GM06990 (cell line): Measurements from ENCODE around the gene IFIT1B.
"Not testable (repeated sequence)": the region's sequence is repeated elsewhere in the genome, so short reads cannot be mapped to it uniquely, and the experiment has no call there.

Experiments
- DNase-seq: peaks from one replicate; pipeline ENCODE4 v3.0.0-alpha.2; 2011; ENCODE audit not compliant: insufficient read length; ENCODE audit errors: extremely low read depth
- H3K27me3 ChIP-seq: replicated peaks from 2 replicates; pipeline ENCODE4 v1.6.0; 2011; ENCODE audit warnings: low read length; ENCODE audit not compliant: control insufficient read depth, insufficient read depth
- H3K36me3 ChIP-seq: 2 replicates; pipeline ENCODE4 v1.5.1; 2011; ENCODE audit warnings: low read length; ENCODE audit not compliant: control insufficient read depth, insufficient read depth
- H3K4me3 ChIP-seq: replicated peaks from 2 replicates; pipeline ENCODE4 v1.5.1; 2011; ENCODE audit warnings: low read depth, mild to moderate bottlenecking, control low read depth, low read length
- CTCF ChIP-seq: IDR thresholded peaks from 2 replicates; pipeline ENCODE4 v1.5.1; 2011; ENCODE audit warnings: low read length, control low read depth, mild to moderate bottlenecking, inconsistent platforms; ENCODE audit not compliant: insufficient read depth, poor library complexity, severe bottlenecking

Gene IFIT1B

DNA sequence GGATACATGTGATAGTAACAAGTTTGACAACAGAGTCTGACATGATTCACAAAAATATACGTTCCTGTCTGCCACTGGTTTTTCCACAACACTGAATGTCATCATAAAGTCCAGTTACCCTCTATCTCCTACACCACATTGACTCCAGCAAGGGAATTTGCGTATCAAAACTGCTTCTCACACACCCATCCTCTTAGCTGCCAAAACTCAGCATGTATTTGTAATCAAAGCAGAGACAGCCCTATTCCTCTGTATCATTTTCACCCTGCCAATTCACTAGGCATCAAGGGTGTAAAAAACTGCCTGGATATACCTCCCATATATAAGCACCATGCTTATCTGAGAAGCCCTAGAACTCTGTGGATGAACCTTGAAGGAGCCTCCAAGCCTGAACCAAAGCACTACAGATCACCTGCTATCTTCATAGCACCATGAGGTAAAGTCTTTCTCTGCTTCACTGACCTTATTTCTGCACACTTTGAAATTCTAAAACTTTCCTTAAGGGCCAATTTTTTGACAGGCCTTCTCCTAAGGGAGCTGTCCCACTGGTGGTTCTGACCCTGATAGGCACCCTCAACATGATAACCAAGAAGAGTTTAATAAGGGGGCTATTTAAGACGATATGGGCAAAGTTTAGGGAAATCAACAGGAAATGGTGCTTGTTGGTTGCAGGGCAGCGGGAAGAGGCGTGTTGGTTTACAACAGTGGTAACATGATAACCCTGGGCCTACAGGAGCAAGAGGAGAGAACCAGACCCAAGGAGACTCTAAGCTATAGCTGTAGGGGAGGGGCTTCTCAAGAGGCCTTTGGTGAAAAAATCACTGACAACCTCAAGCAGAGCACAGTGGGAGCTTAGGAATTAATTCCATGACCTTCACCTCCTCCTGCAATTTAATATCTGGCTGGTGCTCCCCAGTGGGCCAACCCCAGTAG, at the start of gene IFIT1B:
Gene IFIT1B, plus strand, starts transcription at position 352 of the 933 bp plus-strand sequence. Its CDS starts 80 bp downstream, at position 432.
- H3K36me3 ChIP-seq = no peaks in the 10 kb centered on the region
- H3K4me3 ChIP-seq = no peak within 1 kb of the TSS
- no peak for TF ChIP-seq CTCF
- H3K27me3 ChIP-seq = no peaks in the 10 kb centered on the region
- no peak for DNase-seq

DNA sequence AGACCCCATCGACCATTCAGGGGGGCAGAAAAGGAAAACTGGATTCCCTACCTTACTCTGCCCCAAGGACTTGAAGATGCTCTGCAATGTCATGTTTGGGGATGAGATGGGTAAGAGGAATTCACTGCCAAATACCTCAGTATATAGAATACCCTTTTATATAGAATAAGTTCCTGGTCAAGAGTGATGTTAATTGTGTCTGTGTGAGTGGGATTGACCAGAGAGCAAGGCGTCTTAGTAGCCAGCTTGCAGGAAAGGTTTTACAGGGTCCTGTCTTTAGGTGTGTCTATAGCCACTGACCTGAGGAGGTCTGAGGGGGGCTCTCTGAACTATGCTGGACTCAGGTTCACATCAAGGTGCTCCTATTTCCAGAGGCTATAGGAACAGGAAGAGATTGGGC, 48.7 kb upstream of the IFIT1B start:
- no peak for DNase-seq
- peak overlapping the region; percentile 61 for H3K4me3 ChIP-seq
- no peak for TF ChIP-seq CTCF
- no peaks in the 10 kb centered on the region for H3K36me3 ChIP-seq
- no peaks in the 10 kb centered on the region for H3K27me3 ChIP-seq

DNA sequence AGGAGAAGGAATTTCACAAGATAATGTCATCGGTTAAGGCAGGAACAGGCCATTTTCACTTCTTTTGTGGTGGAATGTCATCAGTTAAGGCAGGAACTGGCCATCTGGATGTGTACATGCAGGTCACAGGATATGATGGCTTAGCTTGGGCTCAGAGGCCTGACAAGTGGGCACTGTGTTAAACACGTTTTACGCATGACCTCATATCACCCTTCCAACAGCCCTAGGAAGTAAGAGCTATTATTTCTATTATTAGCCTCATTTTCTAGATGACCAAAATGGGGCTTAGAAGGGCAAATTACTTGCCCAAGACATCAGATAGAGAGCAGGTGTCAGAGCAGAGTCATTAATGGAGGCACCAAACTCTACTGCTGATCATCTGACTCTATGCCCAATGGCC, 47.8 kb upstream of the IFIT1B start:
- not testable (repeated sequence) for H3K4me3 ChIP-seq, DNase-seq

DNA sequence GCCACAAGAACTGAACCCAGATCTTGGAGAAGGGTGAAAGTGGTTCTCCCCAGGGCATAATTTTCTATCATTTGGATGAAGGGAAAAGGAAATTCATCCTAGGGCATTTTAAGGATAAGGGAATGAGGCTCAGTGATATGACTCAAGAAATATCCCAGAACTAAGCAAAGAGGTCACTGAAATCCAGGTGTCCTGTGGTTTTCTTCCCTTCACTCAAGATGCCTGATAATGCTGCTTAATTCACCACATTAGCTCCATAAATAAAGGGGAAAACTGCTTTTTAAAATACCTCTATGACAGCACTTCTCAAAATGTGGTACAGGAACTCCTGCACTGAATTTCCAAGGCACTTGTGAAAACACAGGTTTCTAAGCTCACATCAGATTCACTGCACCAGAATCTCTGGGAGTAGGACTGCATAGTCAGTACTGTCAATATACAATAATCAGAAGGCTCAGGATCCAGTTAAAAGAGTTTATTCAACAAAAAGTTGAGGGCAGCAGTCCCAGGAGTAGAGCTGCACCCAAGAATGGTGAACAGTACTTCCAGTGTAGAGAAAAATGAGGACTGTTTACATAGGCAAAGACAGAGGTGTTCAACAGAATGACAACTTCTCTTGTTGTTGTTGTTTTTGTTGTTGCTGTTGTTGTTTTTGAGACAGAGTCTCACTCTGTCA, 47.2 kb upstream of the IFIT1B start:
- Histone ChIP-seq H3K27me3 (no peaks in the 10 kb centered on the region), H3K4me3 (no peak overlapping the region), H3K36me3 (no peaks in the 10 kb centered on the region)
- TF ChIP-seq CTCF = no peak
- no peak for DNase-seq

More for the DNA sequence above, 47.8 kb upstream of the IFIT1B start:
- H3K27me3 ChIP-seq, H3K36me3 ChIP-seq: not testable (repeated sequence)

GRCh38 chr10:89331487-89332122, 46.3 kb upstream of the IFIT1B start:
- not testable (repeated sequence) for DNase-seq, H3K27me3 ChIP-seq, H3K36me3 ChIP-seq
- H3K4me3 ChIP-seq = peak overlapping the region; percentile 67

- Histone ChIP-seq H3K27me3 (no peaks in the 10 kb centered on the region), H3K4me3 (peak overlapping the region; percentile 67), H3K36me3 (no peaks in the 10 kb centered on the region)
- peak; percentile 64 for DNase-seq
- no peak for TF ChIP-seq CTCF
Observed at GRCh38 chr10:89332123-89332633, 45.7 kb upstream of the IFIT1B start.
